Activated naive CD4-positive, alpha-beta T cell treated with anti-CD3 and anti-CD28 coated beads, Interleukin-2, amount 10 ng/mL, durations not matched to agents 7 days and 5 days (primary cell): ENCODE data around the gene BRMS1L.
"Not testable (repeated sequence)": the region's sequence is repeated elsewhere in the genome, so short reads cannot be mapped to it uniquely, and the experiment has no call there.

ENCODE experiments used
- CTCF ChIA-PET: fragments of 350-600 bp; sonication (Branson Sonifier 250); formaldehyde crosslinking; loops from one replicate; lab custom pipeline; 2021; ENCODE audit warnings: antibody characterized with exemption; lab: Charles Lee
- DNase-seq: peaks from one replicate; pipeline ENCODE4 v3.0.0-alpha.2; 2020
- H3K27ac Mint-ChIP-seq: one replicate; pipeline ENCODE4 v1.8.0; 2021; ENCODE audit warnings: mild to moderate bottlenecking, moderate library complexity, mixed read lengths
- H3K27me3 Mint-ChIP-seq: one replicate; pipeline ENCODE4 v1.8.0; 2021; ENCODE audit warnings: mild to moderate bottlenecking, mixed read lengths
- H3K36me3 Mint-ChIP-seq: one replicate; pipeline ENCODE4 v1.8.0; 2021; ENCODE audit warnings: mixed read lengths
- H3K4me1 Mint-ChIP-seq: one replicate; pipeline ENCODE4 v1.8.0; 2021; ENCODE audit warnings: mixed read lengths
- H3K4me3 Mint-ChIP-seq: one replicate; pipeline ENCODE4 v1.8.0; 2021; ENCODE audit warnings: mild to moderate bottlenecking, moderate library complexity, mixed read lengths
- H3K9me3 Mint-ChIP-seq: one replicate; pipeline ENCODE4 v1.8.0; 2021; ENCODE audit warnings: mixed read lengths

The BRMS1L gene

GRCh38 chr14:35809597-35809996 lies 16.5 kb upstream of the BRMS1L start:
- H3K36me3 Mint-ChIP-seq, result peaks cover 2% of the 10 kb centered on the region
- no peaks in the 10 kb centered on the region for H3K9me3 Mint-ChIP-seq
- no peak for DNase-seq
- H3K4me3 Mint-ChIP-seq, result peak overlapping the region; percentile 99
- peaks cover 4% of the 10 kb centered on the region for H3K27me3 Mint-ChIP-seq
- H3K27ac Mint-ChIP-seq, result peak overlapping the region; percentile 98
- CTCF ChIA-PET, result interaction anchor here (0.9 kb wide), 1 partner anchor 12 kb away, joined by 3 read pairs; no protein-coding TSS in a partner anchor
- peaks cover 31% of the 10 kb centered on the region for H3K4me1 Mint-ChIP-seq

GRCh38 chr14:35810963-35811362 lies 15.2 kb upstream of the BRMS1L start:
- H3K27ac Mint-ChIP-seq, result no peak overlapping the region
- H3K4me1 Mint-ChIP-seq, result peaks cover 28% of the 10 kb centered on the region
- no peak for DNase-seq
- no peak overlapping the region for H3K4me3 Mint-ChIP-seq
- H3K27me3 Mint-ChIP-seq, result peaks cover 4% of the 10 kb centered on the region
- H3K36me3 Mint-ChIP-seq, result no peaks in the 10 kb centered on the region
- CTCF ChIA-PET, result no interaction called here
- H3K9me3 Mint-ChIP-seq, result no peaks in the 10 kb centered on the region

GRCh38 chr14:35814371-35815005 lies 11.7 kb upstream of the BRMS1L start:
- DNase-seq, result peak; percentile 86
- no peak overlapping the region for H3K4me3 Mint-ChIP-seq
- H3K36me3 Mint-ChIP-seq, result no peaks in the 10 kb centered on the region
- H3K27ac Mint-ChIP-seq, result no peak overlapping the region
- CTCF ChIA-PET, result interaction anchor here (0.6 to 9.7 kb wide), 10 partner anchors 8 to 403 kb away, joined by 3 to 97 read pairs (median 3); partner anchors contain the start of gene BRMS1L
- H3K9me3 Mint-ChIP-seq, result no peaks in the 10 kb centered on the region
- peaks cover 3% of the 10 kb centered on the region for H3K27me3 Mint-ChIP-seq
- no peaks in the 10 kb centered on the region for H3K4me1 Mint-ChIP-seq

- CTCF ChIA-PET, result interaction anchor here (0.7 to 9.7 kb wide), 19 partner anchors 8 to 1335 kb away, joined by 3 to 97 read pairs (median 4); partner anchors contain the start of gene BRMS1L
- H3K27me3 Mint-ChIP-seq, result peaks cover 14% of the 10 kb centered on the region
- H3K27ac Mint-ChIP-seq, result no peak overlapping the region
- no peak overlapping the region for H3K4me3 Mint-ChIP-seq
- peaks cover 6% of the 10 kb centered on the region for H3K4me1 Mint-ChIP-seq
- peak; percentile 44 for DNase-seq
- H3K9me3 Mint-ChIP-seq, result no peaks in the 10 kb centered on the region
- no peaks in the 10 kb centered on the region for H3K36me3 Mint-ChIP-seq
These were observed 7.6 kb upstream of the BRMS1L start for GRCh38 chr14:35818346-35819115.

GRCh38 chr14:35819591-35820540 lies 6.3 kb upstream of the BRMS1L start:
- Mint-ChIP-seq H3K27me3 (peaks cover 17% of the 10 kb centered on the region), H3K9me3 (no peaks in the 10 kb centered on the region), H3K36me3 (no peaks in the 10 kb centered on the region), H3K27ac (no peak overlapping the region), H3K4me1 (peaks cover 6% of the 10 kb centered on the region), H3K4me3 (no peak overlapping the region)
- CTCF ChIA-PET, result interaction anchor here (0.7 to 9.7 kb wide), 3 partner anchors 133 to 403 kb away, joined by 3 to 97 read pairs (median 3); no protein-coding TSS in a partner anchor
- no peak for DNase-seq

- DNase-seq, result peak; percentile 31
- peaks cover 18% of the 10 kb centered on the region for H3K27me3 Mint-ChIP-seq
- no peak overlapping the region for H3K4me3 Mint-ChIP-seq
- H3K27ac Mint-ChIP-seq, result no peak overlapping the region
- H3K9me3 Mint-ChIP-seq, result no peaks in the 10 kb centered on the region
- peaks cover 14% of the 10 kb centered on the region for H3K4me1 Mint-ChIP-seq
- CTCF ChIA-PET, result interaction anchor here (0.6 to 9.7 kb wide), 8 partner anchors 8 to 758 kb away, joined by 3 to 97 read pairs (median 3); no protein-coding TSS in a partner anchor
- no peaks in the 10 kb centered on the region for H3K36me3 Mint-ChIP-seq
These were observed 4.3 kb upstream of the BRMS1L start for GRCh38 chr14:35821564-35822411.

- no peak for DNase-seq
- H3K27me3 Mint-ChIP-seq, result peaks cover 15% of the 10 kb centered on the region
- H3K4me3 Mint-ChIP-seq, result no peak overlapping the region
- H3K36me3 Mint-ChIP-seq, result no peaks in the 10 kb centered on the region
- peaks cover 21% of the 10 kb centered on the region for H3K4me1 Mint-ChIP-seq
- no peak overlapping the region for H3K27ac Mint-ChIP-seq
- CTCF ChIA-PET, result interaction anchor here (0.6 to 9.7 kb wide), 8 partner anchors 9 to 758 kb away, joined by 3 to 97 read pairs (median 4); no protein-coding TSS in a partner anchor
- H3K9me3 Mint-ChIP-seq, result no peaks in the 10 kb centered on the region
These were observed 3.6 kb upstream of the BRMS1L start for GRCh38 chr14:35822501-35822900.

GRCh38 chr14:35824446-35825165 lies 1.5 kb upstream of the BRMS1L start:
- DNase-seq, H3K27ac Mint-ChIP-seq, H3K9me3 Mint-ChIP-seq, H3K36me3 Mint-ChIP-seq, CTCF ChIA-PET: not testable (repeated sequence)
- peaks cover 15% of the 10 kb centered on the region for H3K27me3 Mint-ChIP-seq
- peak overlapping the region; percentile 89 for H3K4me3 Mint-ChIP-seq
- peaks cover 31% of the 10 kb centered on the region for H3K4me1 Mint-ChIP-seq

GRCh38 chr14:35825968-35826217 lies 245 bp upstream of the BRMS1L start:
- no peaks in the 10 kb centered on the region for H3K9me3 Mint-ChIP-seq
- H3K27ac Mint-ChIP-seq, result peak overlapping the region; percentile 91
- peaks cover 31% of the 10 kb centered on the region for H3K4me1 Mint-ChIP-seq
- CTCF ChIA-PET, result interaction anchor here (1.4 kb wide), 1 partner anchor 19 kb away, joined by 6 read pairs; no protein-coding TSS in a partner anchor
- no peak for DNase-seq
- peak overlapping the region; percentile 89 for H3K4me3 Mint-ChIP-seq
- peaks cover 15% of the 10 kb centered on the region for H3K27me3 Mint-ChIP-seq
- H3K36me3 Mint-ChIP-seq, result peaks cover 5% of the 10 kb centered on the region

GRCh38 chr14:35826952-35827416 lies 846 bp downstream of the BRMS1L start:
- Mint-ChIP-seq H3K4me1 (peaks cover 27% of the 10 kb centered on the region), H3K4me3 (peak overlapping the region; percentile 89), H3K27me3 (peaks cover 15% of the 10 kb centered on the region), H3K9me3 (no peaks in the 10 kb centered on the region), H3K27ac (peak overlapping the region; percentile 91), H3K36me3 (peaks cover 10% of the 10 kb centered on the region)
- no peak for DNase-seq
- CTCF ChIA-PET, result interaction anchor here (0.8 to 1.3 kb wide), 3 partner anchors 9 to 12 kb away, joined by 3 to 8 read pairs (median 4); no protein-coding TSS in a partner anchor

- Mint-ChIP-seq H3K27me3 (peaks cover 10% of the 10 kb centered on the region), H3K4me1 (peaks cover 26% of the 10 kb centered on the region), H3K27ac (no peak overlapping the region), H3K36me3 (peaks cover 10% of the 10 kb centered on the region), H3K4me3 (peak overlapping the region; percentile 89), H3K9me3 (no peaks in the 10 kb centered on the region)
- CTCF ChIA-PET, result interaction anchor here (1.3 kb wide), 1 partner anchor 10 kb away, joined by 3 read pairs; no protein-coding TSS in a partner anchor
- no peak for DNase-seq
These were observed 1.7 kb downstream of the BRMS1L start for GRCh38 chr14:35827678-35828472.

GRCh38 chr14:35829449-35829848 lies 3.3 kb downstream of the BRMS1L start:
- Mint-ChIP-seq H3K27ac (no peak overlapping the region), H3K4me1 (peaks cover 26% of the 10 kb centered on the region), H3K9me3 (no peaks in the 10 kb centered on the region), H3K4me3 (no peak overlapping the region), H3K27me3 (peaks cover 4% of the 10 kb centered on the region), H3K36me3 (peaks cover 10% of the 10 kb centered on the region)
- DNase-seq, result no peak
- CTCF ChIA-PET, result no interaction called here
